ENCODE measurements around the gene BCL3.

Gene BCL3

GRCh38 chr19:44753932-44754749 is 5.6 kb downstream of the BCL3 start:
- Histone ChIP-seq H3K9ac (ENCODE audit: low read depth, low read length) (peak overlapping the region; percentile 82), H3K9me3 (replicated peaks; ENCODE audit: low read length) (no peaks in the 10 kb centered on the region), H3K36me3 (ENCODE audit: insufficient read depth, low read length) (peaks cover 44% of the 10 kb centered on the region), H3K4me3 (ENCODE audit: low read length) (peak overlapping the region; percentile 65), H3K4me2 (ENCODE audit: low read length) (peak overlapping the region; percentile 95), H3K4me1 (ENCODE audit: control insufficient read depth, insufficient read depth, low read length) (peaks cover 81% of the 10 kb centered on the region), H3K27me3 (ENCODE audit: control insufficient read depth, insufficient read depth, low read length) (no peaks in the 10 kb centered on the region)

GRCh38 chr19:44754750-44755080 is 6.2 kb downstream of the BCL3 start:
- peak overlapping the region; percentile 65 for H3K4me3 ChIP-seq (ENCODE audit: low read length)
- H3K4me2 ChIP-seq (ENCODE audit: low read length) = peak overlapping the region; percentile 95
- H3K36me3 ChIP-seq (ENCODE audit: insufficient read depth, low read length) = peaks cover 49% of the 10 kb centered on the region
- peaks cover 77% of the 10 kb centered on the region for H3K4me1 ChIP-seq (ENCODE audit: control insufficient read depth, insufficient read depth, low read length)
- peak overlapping the region; percentile 82 for H3K9ac ChIP-seq (ENCODE audit: low read depth, low read length)
- no peaks in the 10 kb centered on the region for H3K9me3 ChIP-seq (replicated peaks; ENCODE audit: low read length)
- no peaks in the 10 kb centered on the region for H3K27me3 ChIP-seq (ENCODE audit: control insufficient read depth, insufficient read depth, low read length)

- Histone ChIP-seq H3K4me1 (ENCODE audit: control insufficient read depth, insufficient read depth, low read length) (peaks cover 72% of the 10 kb centered on the region), H3K9ac (ENCODE audit: low read depth, low read length) (no peak overlapping the region), H3K4me2 (ENCODE audit: low read length) (peak overlapping the region; percentile 95), H3K36me3 (ENCODE audit: insufficient read depth, low read length) (peaks cover 54% of the 10 kb centered on the region), H3K9me3 (replicated peaks; ENCODE audit: low read length) (no peaks in the 10 kb centered on the region), H3K4me3 (ENCODE audit: low read length) (no peak overlapping the region), H3K27me3 (ENCODE audit: control insufficient read depth, insufficient read depth, low read length) (no peaks in the 10 kb centered on the region)
Measured at GRCh38 chr19:44755219-44755618, 6.7 kb downstream of the BCL3 start.

- H3K4me1 ChIP-seq (ENCODE audit: control insufficient read depth, insufficient read depth, low read length) = peaks cover 69% of the 10 kb centered on the region
- H3K9ac ChIP-seq (ENCODE audit: low read depth, low read length) = no peak overlapping the region
- H3K36me3 ChIP-seq (ENCODE audit: insufficient read depth, low read length) = peaks cover 53% of the 10 kb centered on the region
Measured at GRCh38 chr19:44756089-44756562, 7.6 kb downstream of the BCL3 start.

GRCh38 chr19:44757057-44757734 is 8.7 kb downstream of the BCL3 start:
- H3K4me2 ChIP-seq (ENCODE audit: low read length) = peak overlapping the region; percentile 72
- H3K36me3 ChIP-seq (ENCODE audit: insufficient read depth, low read length) = peaks cover 46% of the 10 kb centered on the region
- no peaks in the 10 kb centered on the region for H3K27me3 ChIP-seq (ENCODE audit: control insufficient read depth, insufficient read depth, low read length)
- peak overlapping the region; percentile 49 for H3K4me3 ChIP-seq (ENCODE audit: low read length)
- peaks cover 65% of the 10 kb centered on the region for H3K4me1 ChIP-seq (ENCODE audit: control insufficient read depth, insufficient read depth, low read length)
- no peak overlapping the region for H3K9ac ChIP-seq (ENCODE audit: low read depth, low read length)
- H3K9me3 ChIP-seq (replicated peaks; ENCODE audit: low read length) = no peaks in the 10 kb centered on the region

More at GRCh38 chr19:44756089-44756562, 7.6 kb downstream of the BCL3 start:
- H3K9me3 ChIP-seq (replicated peaks; ENCODE audit: low read length) = no peaks in the 10 kb centered on the region
- no peak overlapping the region for H3K4me3 ChIP-seq (ENCODE audit: low read length)
- no peak overlapping the region for H3K4me2 ChIP-seq (ENCODE audit: low read length)
- no peaks in the 10 kb centered on the region for H3K27me3 ChIP-seq (ENCODE audit: control insufficient read depth, insufficient read depth, low read length)

GRCh38 chr19:44757735-44758505 is 9.4 kb downstream of the BCL3 start:
- peaks cover 39% of the 10 kb centered on the region for H3K36me3 ChIP-seq (ENCODE audit: insufficient read depth, low read length)
- H3K9ac ChIP-seq (ENCODE audit: low read depth, low read length) = peak overlapping the region; percentile 57

GRCh38 chr19:44758596-44758995 is 10.1 kb downstream of the BCL3 start:
- peak overlapping the region; percentile 9 for H3K9ac ChIP-seq (ENCODE audit: low read depth, low read length)
- peak overlapping the region; percentile 72 for H3K4me2 ChIP-seq (ENCODE audit: low read length)
- H3K4me1 ChIP-seq (ENCODE audit: control insufficient read depth, insufficient read depth, low read length) = peaks cover 55% of the 10 kb centered on the region
- H3K9me3 ChIP-seq (replicated peaks; ENCODE audit: low read length) = no peaks in the 10 kb centered on the region
- H3K4me3 ChIP-seq (ENCODE audit: low read length) = peak overlapping the region; percentile 49
- H3K36me3 ChIP-seq (ENCODE audit: insufficient read depth, low read length) = peaks cover 38% of the 10 kb centered on the region
- no peaks in the 10 kb centered on the region for H3K27me3 ChIP-seq (ENCODE audit: control insufficient read depth, insufficient read depth, low read length)

More at GRCh38 chr19:44757735-44758505, 9.4 kb downstream of the BCL3 start:
- Histone ChIP-seq H3K4me3 (ENCODE audit: low read length) (peak overlapping the region; percentile 49), H3K9me3 (replicated peaks; ENCODE audit: low read length) (no peaks in the 10 kb centered on the region), H3K27me3 (ENCODE audit: control insufficient read depth, insufficient read depth, low read length) (no peaks in the 10 kb centered on the region), H3K4me1 (ENCODE audit: control insufficient read depth, insufficient read depth, low read length) (peaks cover 58% of the 10 kb centered on the region), H3K4me2 (ENCODE audit: low read length) (peak overlapping the region; percentile 72)

- Histone ChIP-seq H3K4me1 (ENCODE audit: control insufficient read depth, insufficient read depth, low read length) (peaks cover 48% of the 10 kb centered on the region), H3K36me3 (ENCODE audit: insufficient read depth, low read length) (peaks cover 38% of the 10 kb centered on the region)
Measured at GRCh38 chr19:44759083-44759804, 10.7 kb downstream of the BCL3 start.

GRCh38 chr19:44762038-44762437 is 13.5 kb downstream of the BCL3 start:
- H3K9me3 ChIP-seq (replicated peaks; ENCODE audit: low read length) = no peaks in the 10 kb centered on the region

More at GRCh38 chr19:44759083-44759804, 10.7 kb downstream of the BCL3 start:
- Histone ChIP-seq H3K9ac (ENCODE audit: low read depth, low read length) (no peak overlapping the region), H3K4me2 (ENCODE audit: low read length) (no peak overlapping the region), H3K27me3 (ENCODE audit: control insufficient read depth, insufficient read depth, low read length) (no peaks in the 10 kb centered on the region), H3K4me3 (ENCODE audit: low read length) (no peak overlapping the region), H3K9me3 (replicated peaks; ENCODE audit: low read length) (no peaks in the 10 kb centered on the region)

GRCh38 chr19:44765033-44765948 is 16.8 kb downstream of the BCL3 start:
- Histone ChIP-seq H3K36me3 (ENCODE audit: insufficient read depth, low read length) (peaks cover 4% of the 10 kb centered on the region), H3K4me2 (ENCODE audit: low read length) (no peak overlapping the region), H3K9me3 (replicated peaks; ENCODE audit: low read length) (no peaks in the 10 kb centered on the region), H3K9ac (ENCODE audit: low read depth, low read length) (no peak overlapping the region), H3K4me1 (ENCODE audit: control insufficient read depth, insufficient read depth, low read length) (peaks cover 11% of the 10 kb centered on the region), H3K4me3 (ENCODE audit: low read length) (no peak overlapping the region), H3K27me3 (ENCODE audit: control insufficient read depth, insufficient read depth, low read length) (no peaks in the 10 kb centered on the region)

More at GRCh38 chr19:44762038-44762437, 13.5 kb downstream of the BCL3 start:
- Histone ChIP-seq H3K4me2 (ENCODE audit: low read length) (no peak overlapping the region), H3K4me3 (ENCODE audit: low read length) (no peak overlapping the region), H3K27me3 (ENCODE audit: control insufficient read depth, insufficient read depth, low read length) (no peaks in the 10 kb centered on the region), H3K9ac (ENCODE audit: low read depth, low read length) (no peak overlapping the region), H3K36me3 (ENCODE audit: insufficient read depth, low read length) (peaks cover 29% of the 10 kb centered on the region), H3K4me1 (ENCODE audit: control insufficient read depth, insufficient read depth, low read length) (peaks cover 27% of the 10 kb centered on the region)
